Measurements from ENCODE around the gene NHLH1. TPM values are rescaled to one million over a fixed set of nuclear protein-coding genes. Genes with fewer than 3 reads are reported as not detected.

Gene NHLH1
- total RNA-seq, 4 donors from 2014 or later = 0.80 TPM; not detected in 3

DNA sequence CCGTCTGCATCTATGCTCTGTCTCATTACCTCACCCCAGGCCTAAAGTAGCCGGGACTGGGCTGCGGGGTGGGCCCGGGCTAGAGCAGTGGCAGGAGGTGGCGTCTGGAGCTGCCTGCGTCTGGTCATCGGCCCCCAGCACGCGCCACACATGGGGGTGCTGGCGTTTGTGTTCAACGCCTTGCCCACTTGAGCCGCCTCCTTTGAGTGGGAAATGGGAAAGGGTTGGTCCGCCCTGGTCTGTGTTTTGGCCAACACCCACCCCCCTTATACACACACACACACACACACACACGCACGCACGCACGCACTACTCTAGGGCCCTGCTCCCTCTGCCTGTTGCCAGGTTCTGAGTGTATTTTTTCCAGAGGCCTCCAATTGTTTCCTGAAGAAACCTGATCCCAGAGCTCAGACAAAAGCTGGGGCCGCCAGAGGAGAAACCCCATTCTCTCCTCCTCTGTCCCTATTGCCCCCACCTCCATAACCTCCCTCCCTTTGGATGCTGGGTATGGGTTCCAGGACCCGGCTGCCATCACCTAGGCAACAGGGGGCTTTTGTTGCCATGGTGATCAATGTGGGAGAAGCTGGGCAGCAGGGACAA, 43.6 kb downstream of the NHLH1 start:
- H3K4me3 ChIP-seq = no peak overlapping the region
- H3K27ac ChIP-seq = peak overlapping the region in 1 of 4 donors; percentile 39
- DNase-seq = no peak
- TF ChIP-seq, protein P1, sequence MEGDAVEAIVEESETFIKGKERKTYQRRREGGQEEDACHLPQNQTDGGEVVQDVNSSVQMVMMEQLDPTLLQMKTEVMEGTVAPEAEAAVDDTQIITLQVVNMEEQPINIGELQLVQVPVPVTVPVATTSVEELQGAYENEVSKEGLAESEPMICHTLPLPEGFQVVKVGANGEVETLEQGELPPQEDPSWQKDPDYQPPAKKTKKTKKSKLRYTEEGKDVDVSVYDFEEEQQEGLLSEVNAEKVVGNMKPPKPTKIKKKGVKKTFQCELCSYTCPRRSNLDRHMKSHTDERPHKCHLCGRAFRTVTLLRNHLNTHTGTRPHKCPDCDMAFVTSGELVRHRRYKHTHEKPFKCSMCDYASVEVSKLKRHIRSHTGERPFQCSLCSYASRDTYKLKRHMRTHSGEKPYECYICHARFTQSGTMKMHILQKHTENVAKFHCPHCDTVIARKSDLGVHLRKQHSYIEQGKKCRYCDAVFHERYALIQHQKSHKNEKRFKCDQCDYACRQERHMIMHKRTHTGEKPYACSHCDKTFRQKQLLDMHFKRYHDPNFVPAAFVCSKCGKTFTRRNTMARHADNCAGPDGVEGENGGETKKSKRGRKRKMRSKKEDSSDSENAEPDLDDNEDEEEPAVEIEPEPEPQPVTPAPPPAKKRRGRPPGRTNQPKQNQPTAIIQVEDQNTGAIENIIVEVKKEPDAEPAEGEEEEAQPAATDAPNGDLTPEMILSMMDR (IDR thresholded peaks at IDR 0.05) = no peak
- no peak for TF ChIP-seq POLR2A (IDR thresholded peaks at IDR 0.05)
- H3K4me1 ChIP-seq = no peaks in the 10 kb centered on the region
- H3K27me3 ChIP-seq = no peaks in the 10 kb centered on the region
- H3K9me3 ChIP-seq = no peaks in the 10 kb centered on the region
- no peaks in the 10 kb centered on the region for H3K36me3 ChIP-seq

DNA sequence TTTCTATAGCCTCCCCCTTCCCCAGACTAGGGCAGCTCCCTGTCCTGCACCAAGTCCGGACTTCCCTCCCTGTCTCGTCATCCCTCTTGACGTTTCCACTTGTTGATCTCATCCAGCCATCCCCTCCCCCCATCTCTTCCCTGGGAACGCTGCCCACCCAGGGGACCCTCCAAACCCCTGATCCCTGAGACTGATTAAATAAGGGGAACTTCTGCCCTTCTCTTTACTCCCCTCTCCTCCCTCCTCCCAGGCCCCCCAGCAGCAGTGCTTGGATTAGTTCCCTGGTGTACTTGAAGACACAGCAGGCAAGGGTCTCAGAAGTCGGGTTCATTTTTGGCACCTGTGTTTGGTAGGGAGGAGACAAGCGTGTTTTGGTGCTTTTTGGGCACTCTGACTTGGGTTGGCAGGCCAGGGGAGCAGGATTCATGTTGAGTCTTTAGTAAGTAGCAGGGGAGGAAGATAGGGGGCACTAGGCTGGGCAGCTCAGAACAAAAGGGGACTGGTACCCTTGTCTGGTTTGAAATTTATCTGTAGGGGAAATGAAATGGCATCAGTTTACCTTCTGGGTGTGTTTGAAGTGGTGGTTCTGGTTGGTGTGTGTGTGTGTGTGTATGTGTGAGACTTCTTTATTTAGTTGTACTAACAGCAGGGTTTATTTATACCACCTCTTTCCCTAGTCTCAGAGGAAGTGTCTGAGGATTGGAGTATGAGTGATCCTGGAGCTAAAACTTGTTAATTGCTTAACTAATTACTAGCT, 44.6 kb downstream of the NHLH1 start:
- Histone ChIP-seq H3K9me3 (no peaks in the 10 kb centered on the region), H3K36me3 (no peaks in the 10 kb centered on the region), H3K27me3 (no peaks in the 10 kb centered on the region), H3K4me3 (no peak overlapping the region), H3K27ac (no peak overlapping the region), H3K4me1 (no peaks in the 10 kb centered on the region)
- no peak for DNase-seq
- TF ChIP-seq, protein P1 (IDR thresholded peaks at IDR 0.05) = no peak
- no peak for TF ChIP-seq POLR2A (IDR thresholded peaks at IDR 0.05)

DNA sequence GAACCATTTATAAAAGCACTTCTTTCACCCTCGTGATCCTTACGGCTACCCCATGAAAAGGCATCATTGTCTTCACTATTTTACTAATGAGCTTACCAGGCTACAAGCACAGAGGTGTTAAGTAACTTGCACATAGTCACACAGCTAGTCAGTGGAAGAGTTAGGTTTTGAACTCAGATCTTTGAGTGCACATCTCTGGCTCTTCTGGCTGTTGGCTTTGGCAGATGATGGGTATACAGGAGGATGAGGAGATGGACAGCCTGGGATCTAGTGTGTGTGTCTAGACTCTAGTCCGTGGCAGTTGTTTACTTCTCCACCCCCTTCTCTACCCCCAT, 45.1 kb downstream of the NHLH1 start:
- H3K9me3 ChIP-seq = no peaks in the 10 kb centered on the region
- DNase-seq = no peak
- no peaks in the 10 kb centered on the region for H3K27me3 ChIP-seq
- H3K4me3 ChIP-seq = no peak overlapping the region
- no peak overlapping the region for H3K27ac ChIP-seq
- H3K4me1 ChIP-seq = no peaks in the 10 kb centered on the region
- no peaks in the 10 kb centered on the region for H3K36me3 ChIP-seq
- TF ChIP-seq, protein P1 (IDR thresholded peaks at IDR 0.05) = no peak
- TF ChIP-seq POLR2A (IDR thresholded peaks at IDR 0.05) = no peak

DNA sequence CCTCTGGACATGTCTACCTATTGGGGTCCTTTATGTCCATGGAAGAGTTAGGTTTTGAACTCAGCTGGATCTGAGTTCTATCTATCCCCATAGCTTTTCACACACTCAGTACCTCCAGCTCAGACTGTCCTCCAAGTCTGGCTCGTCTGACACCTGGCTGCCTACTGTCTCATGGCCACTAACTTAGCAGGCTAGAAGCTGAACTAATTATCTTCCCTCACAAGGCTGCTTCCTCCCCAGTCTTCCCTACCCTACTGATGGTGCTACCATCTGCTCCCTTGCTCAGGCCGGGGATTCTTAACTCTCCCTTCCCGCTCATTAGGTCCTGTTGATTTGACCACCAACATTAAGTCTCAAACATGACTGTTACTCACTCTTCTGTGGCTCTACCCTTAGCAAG, 46.8 kb downstream of the NHLH1 start:
- no peaks in the 10 kb centered on the region for H3K27me3 ChIP-seq
- no peaks in the 10 kb centered on the region for H3K36me3 ChIP-seq
- H3K27ac ChIP-seq = no peak overlapping the region
- H3K4me3 ChIP-seq = no peak overlapping the region
- TF ChIP-seq POLR2A (IDR thresholded peaks at IDR 0.05) = no peak
- TF ChIP-seq, protein P1 (IDR thresholded peaks at IDR 0.05) = no peak
- H3K4me1 ChIP-seq = no peaks in the 10 kb centered on the region
- H3K9me3 ChIP-seq = no peaks in the 10 kb centered on the region
- DNase-seq = no peak

DNA sequence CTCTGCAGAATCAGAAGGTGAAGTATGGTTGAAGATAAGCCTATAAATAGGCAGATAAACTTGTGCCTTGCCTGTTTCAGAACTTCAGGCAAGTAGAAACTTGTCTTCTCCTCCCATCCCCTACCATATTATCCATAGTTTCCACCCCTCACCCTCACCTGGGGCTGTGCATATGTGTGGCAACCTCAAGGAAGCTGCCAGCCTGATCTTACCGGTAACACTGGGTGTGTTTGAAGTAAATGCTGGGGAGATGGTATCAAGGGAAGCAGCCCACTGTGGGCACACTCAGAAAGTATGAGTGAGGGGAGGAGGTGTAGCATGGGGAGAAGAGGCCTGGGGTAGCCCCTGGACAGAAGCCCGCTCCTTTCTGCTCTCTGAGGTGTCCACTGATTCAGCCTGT, 48.0 kb downstream of the NHLH1 start:
- TF ChIP-seq POLR2A (IDR thresholded peaks at IDR 0.05) = no peak
- TF ChIP-seq, protein P1 (IDR thresholded peaks at IDR 0.05) = no peak
- no peak overlapping the region for H3K27ac ChIP-seq
- H3K36me3 ChIP-seq = no peaks in the 10 kb centered on the region

More for the DNA sequence above, 48.0 kb downstream of the NHLH1 start:
- H3K4me3 ChIP-seq = no peak overlapping the region
- no peaks in the 10 kb centered on the region for H3K27me3 ChIP-seq
- no peaks in the 10 kb centered on the region for H3K4me1 ChIP-seq
- no peaks in the 10 kb centered on the region for H3K9me3 ChIP-seq
- no peak for DNase-seq

All from Peyer's patch (tissue), 4 donors.